Tibial nerve (tissue), 4 donors: ENCODE measurements around the gene TFAP2B.

Experiments used
- CTCF ChIP-seq, 5 experiments: fragments of 200-600 bp in 3 of 5; fragments of 450-650 bp in 2 of 5; sonication (generic) in 3 of 5; IDR thresholded peaks; one replicate each; pipeline ENCODE4 v1.5.1; 2016 to 2019; ENCODE audit warnings: antibody characterized with exemption in 5 of 5, mild to moderate bottlenecking in 3 of 5, moderate library complexity in 2 of 5
- EP300 ChIP-seq, 2 donors: sonication (generic); formaldehyde crosslinking; IDR thresholded peaks; one replicate each; pipeline ENCODE4 v1.6.1; 2017; ENCODE audit warnings: antibody characterized with exemption in 2 of 2, mild to moderate bottlenecking in 1 of 2
- POLR2A ChIP-seq, 2 donors: fragments of 450-650 bp; IDR thresholded peaks; one replicate each; pipeline ENCODE4 v1.6.1; 2017; ENCODE audit warnings: antibody characterized with exemption in 2 of 2, mild to moderate bottlenecking in 2 of 2, moderate library complexity in 2 of 2

DNA sequence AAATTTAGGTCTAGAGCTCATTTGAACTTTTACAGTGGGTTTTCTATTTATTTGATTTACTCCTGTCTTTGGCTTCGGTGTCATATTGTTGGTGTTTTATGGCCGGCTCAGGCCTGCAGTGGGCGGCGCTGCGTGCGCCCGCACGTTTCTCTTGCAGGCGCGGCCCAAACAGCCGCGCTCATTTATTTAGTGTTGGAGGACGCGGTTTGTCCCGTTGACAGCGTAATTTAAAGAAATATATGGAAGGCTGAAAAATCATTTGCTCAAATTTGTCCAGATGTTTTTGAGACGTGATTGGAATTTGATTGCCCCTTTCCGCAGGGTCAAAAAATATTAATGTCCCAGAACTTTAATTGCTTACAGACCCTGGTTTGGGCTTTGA, 22.1 kb downstream of the TFAP2B start:
- TF ChIP-seq CTCF (IDR thresholded peaks at IDR 0.05), result no peak
- TF ChIP-seq EP300 (IDR thresholded peaks at IDR 0.05), result no peak
- no peak for TF ChIP-seq POLR2A (IDR thresholded peaks at IDR 0.05)
